GM23338 (cell line): ENCODE measurements around the gene SLC13A3. TPM values are rescaled to one million over a fixed set of nuclear protein-coding genes. Genes with fewer than 3 reads are reported as not detected.
A peak's percentile ranks its signal among the peaks of the same experiment; 100 is the strongest.

ENCODE experiments used
- ATAC-seq: fragments of 200-7000 bp; cut with Tn5 transposase; 3 replicates; pipeline ENCODE4 v1.9.1; 2020
- DNase-seq: peaks from one replicate; pipeline ENCODE4 v3.0.0-alpha.2; 2015; ENCODE audit warnings: low spot score
- H2AFZ ChIP-seq: fragments of 200-600 bp; sonication (generic); 2 replicates; pipeline ENCODE4 v1.8.0; 2016; ENCODE audit warnings: antibody characterized with exemption, mild to moderate bottlenecking, moderate library complexity
- H3F3A ChIP-seq: fragments of 200-600 bp; sonication (generic); replicated peaks from 2 replicates; pipeline ENCODE4 v1.8.0; 2017; ENCODE audit warnings: antibody characterized with exemption, mixed run types, low read depth
- H3K27ac ChIP-seq: fragments of 200-600 bp; sonication (generic); 2 replicates; pipeline ENCODE4 v1.6.1; 2016; ENCODE audit warnings: low read depth
- H3K27me3 ChIP-seq: fragments of 200-600 bp; sonication (generic); 2 replicates; pipeline ENCODE4 v1.8.0; 2016; ENCODE audit warnings: mild to moderate bottlenecking, mixed run types, moderate library complexity; ENCODE audit not compliant: insufficient read depth
- H3K36me3 ChIP-seq: fragments of 200-600 bp; sonication (generic); 2 replicates; pipeline ENCODE4 v1.8.0; 2016; ENCODE audit warnings: mild to moderate bottlenecking; ENCODE audit not compliant: insufficient read depth
- H3K4me1 ChIP-seq: fragments of 200-600 bp; sonication (generic); 2 replicates; pipeline ENCODE4 v1.8.0; 2016; ENCODE audit warnings: mild to moderate bottlenecking, moderate library complexity; ENCODE audit not compliant: insufficient read depth
- H3K4me2 ChIP-seq: fragments of 200-600 bp; sonication (generic); 2 replicates; pipeline ENCODE4 v1.7.1; 2017; ENCODE audit warnings: mixed run types
- H3K4me3 ChIP-seq: fragments of 200-600 bp; sonication (generic); 2 replicates; pipeline ENCODE4 v1.6.1; 2016; ENCODE audit warnings: mixed run types
- H3K79me2 ChIP-seq: fragments of 200-600 bp; sonication (generic); replicated peaks from 2 replicates; pipeline ENCODE4 v1.8.0; 2017; ENCODE audit warnings: mild to moderate bottlenecking; ENCODE audit not compliant: insufficient read depth
- H3K9me2 ChIP-seq: fragments of 200-600 bp; sonication (generic); 2 replicates; pipeline ENCODE4 v1.8.0; 2017; ENCODE audit not compliant: insufficient read depth
- H4K20me1 ChIP-seq: fragments of 200-600 bp; sonication (generic); replicated peaks from 2 replicates; pipeline ENCODE4 v1.8.0; 2017; ENCODE audit warnings: mild to moderate bottlenecking; ENCODE audit not compliant: insufficient read depth
- H3K27ac Mint-ChIP-seq: 2 replicates; pipeline ENCODE4 v1.8.0; 2020; ENCODE audit warnings: inconsistent platforms, mild to moderate bottlenecking, moderate library complexity, mixed read lengths
- H3K27me3 Mint-ChIP-seq: 3 replicates; pipeline ENCODE4 v1.8.0; 2022; ENCODE audit warnings: low read depth, mild to moderate bottlenecking, moderate library complexity, mixed read lengths, inconsistent platforms; ENCODE audit not compliant: insufficient read depth, poor library complexity
- H3K36me3 Mint-ChIP-seq: 3 replicates; pipeline ENCODE4 v1.8.0; 2021; ENCODE audit warnings: low read depth, mild to moderate bottlenecking, inconsistent platforms, moderate library complexity, mixed read lengths
- H3K4me1 Mint-ChIP-seq: 3 replicates; pipeline ENCODE4 v1.8.0; 2020; ENCODE audit warnings: mild to moderate bottlenecking, inconsistent platforms, mixed read lengths
- H3K4me3 Mint-ChIP-seq: 3 replicates; pipeline ENCODE4 v1.8.0; 2021; ENCODE audit warnings: moderate library complexity, mild to moderate bottlenecking, inconsistent platforms, mixed read lengths
- H3K9me3 Mint-ChIP-seq: 3 replicates; pipeline ENCODE4 v1.8.0; 2020; ENCODE audit warnings: moderate library complexity, mild to moderate bottlenecking, inconsistent platforms, mixed read lengths
- CREB1 ChIP-seq: fragments of 250-450 bp; sonication (Bioruptor Pico); IDR thresholded peaks from 2 replicates; pipeline ENCODE4 v1.5.0; 2020; ENCODE audit warnings: low read depth, mild to moderate bottlenecking, moderate library complexity
- EZH2 ChIP-seq: fragments of 200-600 bp; sonication (generic); IDR thresholded peaks from one replicate; pipeline ENCODE4 v1.8.0; 2017; ENCODE audit warnings: antibody characterized with exemption, mild to moderate bottlenecking, low read depth; ENCODE audit not compliant: unreplicated experiment
- JUNB ChIP-seq: IDR thresholded peaks from one replicate; pipeline ENCODE4 v1.6.1; 2016; ENCODE audit warnings: antibody characterized with exemption; ENCODE audit not compliant: unreplicated experiment
- STAT1 ChIP-seq: IDR thresholded peaks from one replicate; pipeline ENCODE4 v1.6.1; 2016; ENCODE audit warnings: antibody characterized with exemption; ENCODE audit not compliant: unreplicated experiment
- ZNF114 ChIP-seq: fragments of 250-450 bp; sonication (Bioruptor Pico); IDR thresholded peaks from 2 replicates; pipeline ENCODE4 v1.5.0; 2020; ENCODE audit warnings: mild to moderate bottlenecking, moderate library complexity
- ZNF331 ChIP-seq: fragments of 250-450 bp; sonication (Bioruptor Pico); IDR thresholded peaks from 2 replicates; pipeline ENCODE4 v1.5.0; 2020; ENCODE audit warnings: low read depth, mild to moderate bottlenecking, moderate library complexity
- polyA plus RNA-seq: library from polyadenylated mRNA; unstranded; fragments of >200 nt; fragmentation: Nextera tagmentation; extraction: Ambion mirVana; gene quantifications from 2 replicates; pipeline ENCODE4 v1.2.1, GENCODE V29; 2016
- total RNA-seq: library from RNA; depleted of rRNA; stranded (reverse); fragments of >200 nt; shearing (Covaris generic); gene quantifications from 2 replicates; pipeline ENCODE4 v1.2.3, GENCODE V29; 2014
- TF ChIP-seq, protein P1 (sequence below), 2 experiments: fragments of 200-600 bp in 1 of 2; sonication (generic) in 1 of 2; conservative IDR thresholded peaks; 2 replicates each; pipeline versions ENCODE4 v1.5.1 to v1.6.1; 2016 to 2017; ENCODE audit warnings: antibody characterized with exemption in 2 of 2, low read depth in 2 of 2, mild to moderate bottlenecking in 2 of 2, moderate library complexity in 1 of 2
- TF ChIP-seq, protein P2 (sequence below): fragments of 250-450 bp; sonication (Bioruptor Pico); IDR thresholded peaks from 2 replicates; pipeline ENCODE4 v1.5.0; 2020; ENCODE audit warnings: mild to moderate bottlenecking, moderate library complexity

Gene SLC13A3
- total and polyA plus RNA-seq, 2 experiments from 2014 or later: 8.6 to 9.1 TPM

DNA sequence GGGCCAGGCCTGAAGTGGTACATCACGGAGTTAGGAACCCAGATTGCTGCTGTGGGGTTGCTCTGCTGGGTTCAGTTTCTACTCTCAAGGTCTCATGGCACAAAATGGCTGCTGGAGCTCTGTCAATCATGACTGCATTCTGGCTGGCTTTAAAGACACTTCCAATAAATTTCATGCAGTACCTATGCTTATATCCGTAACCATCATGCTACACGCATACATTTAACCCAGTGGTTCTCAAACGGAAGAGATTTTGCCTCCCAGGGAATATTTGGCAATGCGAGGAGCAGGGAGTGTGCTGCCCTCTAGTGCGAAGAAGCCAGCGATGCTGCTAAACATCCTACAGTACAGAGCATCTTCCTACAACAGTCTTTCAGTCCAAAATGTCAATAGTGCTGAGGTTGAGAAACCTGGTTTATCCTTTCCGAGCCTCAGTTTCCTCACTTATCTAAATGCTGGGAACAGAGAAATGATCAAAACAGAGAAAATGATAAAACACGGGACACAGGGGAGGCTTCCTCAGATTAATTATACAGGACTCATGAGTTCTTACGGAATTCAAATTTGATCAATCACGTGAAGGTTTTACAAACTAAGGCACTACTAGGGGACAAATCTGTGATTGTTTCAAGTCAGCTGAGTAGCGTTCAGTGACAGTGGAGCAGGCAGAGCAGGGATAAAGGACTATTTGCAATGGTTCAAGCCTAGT lies 48.5 kb upstream of the SLC13A3 start:
- Histone ChIP-seq H3F3A (no peaks in the 10 kb centered on the region), H3K4me2 (no peak overlapping the region), H3K79me2 (no peaks in the 10 kb centered on the region), H3K27ac (no peak overlapping the region), H2AFZ (no peak overlapping the region), H3K36me3 (no peaks in the 10 kb centered on the region), H3K4me3 (no peak overlapping the region), H3K27me3 (no peaks in the 10 kb centered on the region), H3K9me2 (no peaks in the 10 kb centered on the region), H3K4me1 (peaks cover 15% of the 10 kb centered on the region), H4K20me1 (no peaks in the 10 kb centered on the region)
- Mint-ChIP-seq H3K27me3 (no peaks in the 10 kb centered on the region), H3K4me3 (no peak overlapping the region; the same call in 2 of the 3 replicates), H3K9me3 (peaks cover 6% of the 10 kb centered on the region), H3K36me3 (no peaks in the 10 kb centered on the region; the same call in 2 of the 3 replicates), H3K27ac (no peak overlapping the region), H3K4me1 (peaks cover 22% of the 10 kb centered on the region)
- TF ChIP-seq JUNB (no peak), EZH2 (no peak), CREB1 (CRISPR knock-in tag) (no peak), ZNF331 (CRISPR knock-in tag) (no peak), STAT1 (no peak)
- TF ChIP-seq, protein P1, sequence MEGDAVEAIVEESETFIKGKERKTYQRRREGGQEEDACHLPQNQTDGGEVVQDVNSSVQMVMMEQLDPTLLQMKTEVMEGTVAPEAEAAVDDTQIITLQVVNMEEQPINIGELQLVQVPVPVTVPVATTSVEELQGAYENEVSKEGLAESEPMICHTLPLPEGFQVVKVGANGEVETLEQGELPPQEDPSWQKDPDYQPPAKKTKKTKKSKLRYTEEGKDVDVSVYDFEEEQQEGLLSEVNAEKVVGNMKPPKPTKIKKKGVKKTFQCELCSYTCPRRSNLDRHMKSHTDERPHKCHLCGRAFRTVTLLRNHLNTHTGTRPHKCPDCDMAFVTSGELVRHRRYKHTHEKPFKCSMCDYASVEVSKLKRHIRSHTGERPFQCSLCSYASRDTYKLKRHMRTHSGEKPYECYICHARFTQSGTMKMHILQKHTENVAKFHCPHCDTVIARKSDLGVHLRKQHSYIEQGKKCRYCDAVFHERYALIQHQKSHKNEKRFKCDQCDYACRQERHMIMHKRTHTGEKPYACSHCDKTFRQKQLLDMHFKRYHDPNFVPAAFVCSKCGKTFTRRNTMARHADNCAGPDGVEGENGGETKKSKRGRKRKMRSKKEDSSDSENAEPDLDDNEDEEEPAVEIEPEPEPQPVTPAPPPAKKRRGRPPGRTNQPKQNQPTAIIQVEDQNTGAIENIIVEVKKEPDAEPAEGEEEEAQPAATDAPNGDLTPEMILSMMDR (conservative IDR thresholded peaks at IDR 0.05; ENCODE audit: low read depth in 2 of 2): peak; percentile 89 to 94
- ATAC-seq (peak; percentile 84), DNase-seq (peak; percentile 82)

DNA sequence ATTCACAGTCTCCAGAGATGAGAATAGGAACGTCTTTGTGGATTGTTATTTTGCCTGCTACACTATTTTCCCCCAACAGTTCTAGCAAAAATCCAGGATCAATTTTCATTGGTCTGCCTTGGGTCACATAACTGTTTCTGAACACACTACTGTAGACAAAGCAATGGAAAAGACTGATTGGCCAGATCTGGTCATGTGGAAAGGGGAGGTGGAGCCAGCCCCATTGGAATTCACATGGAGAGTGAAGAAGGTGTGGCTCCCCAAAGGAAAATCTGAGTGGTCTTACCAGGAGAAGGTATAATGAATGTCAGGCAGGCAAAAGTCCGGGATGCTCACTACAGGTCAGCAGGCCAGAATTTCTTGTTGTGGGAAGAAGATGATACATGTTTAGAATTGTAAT lies 47.5 kb upstream of the SLC13A3 start:
- peak; percentile 18; the same call in 1 of the 3 replicates for ATAC-seq
- peaks cover 9% of the 10 kb centered on the region for H3K4me1 ChIP-seq
- no peak overlapping the region for H3K27ac Mint-ChIP-seq

More for the DNA sequence above, 47.5 kb upstream of the SLC13A3 start:
- Histone ChIP-seq H4K20me1 (no peaks in the 10 kb centered on the region), H3K4me2 (no peak overlapping the region), H3K4me3 (no peak overlapping the region), H3K27ac (no peak overlapping the region), H3K9me2 (no peaks in the 10 kb centered on the region), H3K27me3 (no peaks in the 10 kb centered on the region), H3K79me2 (no peaks in the 10 kb centered on the region), H3F3A (no peaks in the 10 kb centered on the region), H2AFZ (no peak overlapping the region), H3K36me3 (no peaks in the 10 kb centered on the region)
- Mint-ChIP-seq H3K4me1 (peaks cover 20% of the 10 kb centered on the region), H3K9me3 (peaks cover 3% of the 10 kb centered on the region), H3K27me3 (peaks cover 2% of the 10 kb centered on the region), H3K4me3 (no peak overlapping the region), H3K36me3 (no peaks in the 10 kb centered on the region; the same call in 2 of the 3 replicates)
- TF ChIP-seq ZNF114 (CRISPR knock-in tag) (no peak), STAT1 (no peak)
- TF ChIP-seq, protein P2, sequence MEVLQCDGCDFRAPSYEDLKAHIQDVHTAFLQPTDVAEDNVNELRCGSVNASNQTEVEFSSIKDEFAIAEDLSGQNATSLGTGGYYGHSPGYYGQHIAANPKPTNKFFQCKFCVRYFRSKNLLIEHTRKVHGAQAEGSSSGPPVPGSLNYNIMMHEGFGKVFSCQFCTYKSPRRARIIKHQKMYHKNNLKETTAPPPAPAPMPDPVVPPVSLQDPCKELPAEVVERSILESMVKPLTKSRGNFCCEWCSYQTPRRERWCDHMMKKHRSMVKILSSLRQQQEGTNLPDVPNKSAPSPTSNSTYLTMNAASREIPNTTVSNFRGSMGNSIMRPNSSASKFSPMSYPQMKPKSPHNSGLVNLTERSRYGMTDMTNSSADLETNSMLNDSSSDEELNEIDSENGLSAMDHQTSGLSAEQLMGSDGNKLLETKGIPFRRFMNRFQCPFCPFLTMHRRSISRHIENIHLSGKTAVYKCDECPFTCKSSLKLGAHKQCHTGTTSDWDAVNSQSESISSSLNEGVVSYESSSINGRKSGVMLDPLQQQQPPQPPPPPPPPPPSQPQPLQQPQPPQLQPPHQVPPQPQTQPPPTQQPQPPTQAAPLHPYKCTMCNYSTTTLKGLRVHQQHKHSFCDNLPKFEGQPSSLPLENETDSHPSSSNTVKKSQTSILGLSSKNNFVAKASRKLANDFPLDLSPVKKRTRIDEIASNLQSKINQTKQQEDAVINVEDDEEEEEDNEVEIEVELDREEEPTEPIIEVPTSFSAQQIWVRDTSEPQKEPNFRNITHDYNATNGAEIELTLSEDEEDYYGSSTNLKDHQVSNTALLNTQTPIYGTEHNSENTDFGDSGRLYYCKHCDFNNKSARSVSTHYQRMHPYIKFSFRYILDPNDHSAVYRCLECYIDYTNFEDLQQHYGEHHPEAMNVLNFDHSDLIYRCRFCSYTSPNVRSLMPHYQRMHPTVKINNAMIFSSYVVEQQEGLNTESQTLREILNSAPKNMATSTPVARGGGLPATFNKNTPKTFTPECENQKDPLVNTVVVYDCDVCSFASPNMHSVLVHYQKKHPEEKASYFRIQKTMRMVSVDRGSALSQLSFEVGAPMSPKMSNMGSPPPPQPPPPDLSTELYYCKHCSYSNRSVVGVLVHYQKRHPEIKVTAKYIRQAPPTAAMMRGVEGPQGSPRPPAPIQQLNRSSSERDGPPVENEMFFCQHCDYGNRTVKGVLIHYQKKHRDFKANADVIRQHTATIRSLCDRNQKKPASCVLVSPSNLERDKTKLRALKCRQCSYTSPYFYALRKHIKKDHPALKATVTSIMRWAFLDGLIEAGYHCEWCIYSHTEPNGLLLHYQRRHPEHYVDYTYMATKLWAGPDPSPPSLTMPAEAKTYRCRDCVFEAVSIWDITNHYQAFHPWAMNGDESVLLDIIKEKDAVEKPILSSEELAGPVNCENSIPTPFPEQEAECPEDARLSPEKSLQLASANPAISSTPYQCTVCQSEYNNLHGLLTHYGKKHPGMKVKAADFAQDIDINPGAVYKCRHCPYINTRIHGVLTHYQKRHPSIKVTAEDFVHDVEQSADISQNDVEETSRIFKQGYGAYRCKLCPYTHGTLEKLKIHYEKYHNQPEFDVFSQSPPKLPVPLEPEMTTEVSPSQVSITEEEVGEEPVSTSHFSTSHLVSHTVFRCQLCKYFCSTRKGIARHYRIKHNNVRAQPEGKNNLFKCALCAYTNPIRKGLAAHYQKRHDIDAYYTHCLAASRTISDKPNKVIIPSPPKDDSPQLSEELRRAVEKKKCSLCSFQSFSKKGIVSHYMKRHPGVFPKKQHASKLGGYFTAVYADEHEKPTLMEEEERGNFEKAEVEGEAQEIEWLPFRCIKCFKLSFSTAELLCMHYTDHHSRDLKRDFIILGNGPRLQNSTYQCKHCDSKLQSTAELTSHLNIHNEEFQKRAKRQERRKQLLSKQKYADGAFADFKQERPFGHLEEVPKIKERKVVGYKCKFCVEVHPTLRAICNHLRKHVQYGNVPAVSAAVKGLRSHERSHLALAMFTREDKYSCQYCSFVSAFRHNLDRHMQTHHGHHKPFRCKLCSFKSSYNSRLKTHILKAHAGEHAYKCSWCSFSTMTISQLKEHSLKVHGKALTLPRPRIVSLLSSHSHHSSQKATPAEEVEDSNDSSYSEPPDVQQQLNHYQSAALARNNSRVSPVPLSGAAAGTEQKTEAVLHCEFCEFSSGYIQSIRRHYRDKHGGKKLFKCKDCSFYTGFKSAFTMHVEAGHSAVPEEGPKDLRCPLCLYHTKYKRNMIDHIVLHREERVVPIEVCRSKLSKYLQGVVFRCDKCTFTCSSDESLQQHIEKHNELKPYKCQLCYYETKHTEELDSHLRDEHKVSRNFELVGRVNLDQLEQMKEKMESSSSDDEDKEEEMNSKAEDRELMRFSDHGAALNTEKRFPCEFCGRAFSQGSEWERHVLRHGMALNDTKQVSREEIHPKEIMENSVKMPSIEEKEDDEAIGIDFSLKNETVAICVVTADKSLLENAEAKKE (CRISPR knock-in tag): no peak
- peak; percentile 52 for DNase-seq
